Panc1 (cell line): ENCODE results near the gene TMEM247.

Experiments used
- CTCF ChIP-seq: fragments of 450-650 bp; IDR thresholded peaks from 2 replicates; pipeline ENCODE4 v1.5.1; 2017; ENCODE audit warnings: mild to moderate bottlenecking
- POLR2AphosphoS5 ChIP-seq: IDR thresholded peaks from 2 replicates; pipeline ENCODE4 v1.6.1; 2012; ENCODE audit warnings: mild to moderate bottlenecking, low read depth, low read length, moderate library complexity
- REST ChIP-seq, 2 experiments: IDR thresholded peaks; 2 replicates each; pipeline ENCODE4 v1.6.1; 2011 to 2012; ENCODE audit warnings: low read depth in 2 of 2, control low read depth in 1 of 2, low read length in 1 of 2, mild to moderate bottlenecking in 1 of 2, moderate library complexity in 1 of 2; ENCODE audit not compliant: insufficient read depth in 1 of 2
- SIN3A ChIP-seq: IDR thresholded peaks from 2 replicates; pipeline ENCODE4 v1.6.1; 2012; ENCODE audit warnings: low read depth, mild to moderate bottlenecking, low read length, moderate library complexity, borderline replicate concordance; ENCODE audit not compliant: insufficient read depth
- TCF7L2 ChIP-seq: IDR thresholded peaks from 2 replicates; pipeline ENCODE4 v1.6.1; 2011; ENCODE audit warnings: mild to moderate bottlenecking, low read depth, low read length, inconsistent platforms

- TF ChIP-seq CTCF (no peak), POLR2AphosphoS5 (no peak), TCF7L2 (no peak), REST (IDR thresholded peaks at IDR 0.05; ENCODE audit: insufficient read depth in 1 of 2, low read depth in 2 of 2, low read length in 1 of 2) (no peak), SIN3A (no peak)
These were observed 35.4 kb downstream of the TMEM247 start for GRCh38 chr2:46514738-46515137.
